CD4-positive, alpha-beta T cell treated with Interleukin-2 at 100 ng/mL for 4 hours (primary cell): ENCODE data around the gene BICD2.
"Not testable (repeated sequence)": the region's sequence is repeated elsewhere in the genome, so short reads cannot be mapped to it uniquely, and the experiment has no call there.

Source experiments
- DNase-seq: peaks from one replicate; pipeline ENCODE4 v3.0.0-alpha.2; 2020; ENCODE audit warnings: low spot score

The BICD2 gene

DNA sequence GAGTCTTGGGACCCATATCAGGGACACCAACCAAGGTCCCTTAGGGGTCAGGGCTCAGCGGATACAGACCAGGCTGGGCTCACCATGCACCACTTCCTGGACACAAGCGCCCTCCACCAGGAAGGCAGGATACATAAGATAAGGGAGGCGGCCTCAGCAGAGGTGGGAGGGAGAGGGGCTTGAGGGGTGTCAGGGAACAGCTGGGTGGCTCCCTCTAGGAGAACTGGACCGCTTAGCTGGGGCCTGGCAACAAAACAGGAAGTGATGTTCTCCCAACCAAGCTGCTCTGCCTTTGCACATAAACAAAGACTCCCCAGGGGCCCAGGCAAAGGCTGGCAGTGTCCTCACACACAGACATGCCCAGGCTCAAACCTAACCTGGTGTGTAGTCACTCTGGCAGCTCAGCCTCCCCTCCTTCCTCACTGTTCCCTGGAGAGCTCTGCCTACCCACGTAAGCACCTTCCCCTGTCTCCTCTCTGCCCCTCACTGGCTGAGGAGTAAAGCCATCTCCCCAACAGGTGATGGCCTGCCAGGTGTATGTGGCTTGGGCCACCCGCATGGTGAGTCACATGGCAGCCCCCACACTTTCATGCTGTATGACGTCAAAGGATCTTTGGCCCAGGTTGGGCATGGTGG is 5.8 kb upstream of the BICD2 start:
- no peak for DNase-seq

DNA sequence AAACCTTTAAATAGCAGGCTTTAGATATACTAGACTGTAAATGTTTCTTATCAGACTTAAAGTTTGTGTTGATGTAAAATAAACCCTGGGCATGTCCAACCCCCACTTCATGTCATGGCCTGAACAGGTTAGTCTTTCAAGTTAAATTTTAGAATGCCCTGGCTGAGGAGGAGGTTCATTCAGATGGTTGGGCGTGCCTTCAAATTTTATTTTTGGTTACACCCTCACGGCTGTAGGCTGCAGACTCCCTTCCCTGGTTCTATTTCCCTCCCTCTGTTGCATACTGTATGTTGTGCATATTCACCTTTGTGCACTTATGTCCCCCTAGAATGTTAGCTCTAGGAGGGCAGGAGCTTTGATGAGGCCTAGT is 5.3 kb upstream of the BICD2 start:
- DNase-seq, result no peak

DNA sequence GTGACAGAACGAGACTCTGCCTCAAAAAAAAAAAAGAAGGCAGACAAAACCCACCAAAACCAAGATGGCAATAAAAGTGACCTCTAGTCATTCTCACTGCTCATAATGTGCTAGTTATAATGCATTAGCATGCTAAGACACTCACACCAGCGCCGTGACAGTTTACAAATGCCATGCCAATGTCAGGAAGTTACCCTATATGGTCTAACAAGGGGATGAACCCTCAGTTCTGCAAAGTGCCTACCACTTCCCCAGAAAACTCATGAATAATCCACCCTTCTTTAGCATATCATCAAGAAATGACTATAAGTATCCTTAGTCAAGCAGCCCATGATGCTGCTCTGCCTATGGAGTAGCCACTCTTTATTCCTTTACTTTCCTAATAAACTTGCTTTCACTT is 4.7 kb upstream of the BICD2 start:
- no peak for DNase-seq

DNA sequence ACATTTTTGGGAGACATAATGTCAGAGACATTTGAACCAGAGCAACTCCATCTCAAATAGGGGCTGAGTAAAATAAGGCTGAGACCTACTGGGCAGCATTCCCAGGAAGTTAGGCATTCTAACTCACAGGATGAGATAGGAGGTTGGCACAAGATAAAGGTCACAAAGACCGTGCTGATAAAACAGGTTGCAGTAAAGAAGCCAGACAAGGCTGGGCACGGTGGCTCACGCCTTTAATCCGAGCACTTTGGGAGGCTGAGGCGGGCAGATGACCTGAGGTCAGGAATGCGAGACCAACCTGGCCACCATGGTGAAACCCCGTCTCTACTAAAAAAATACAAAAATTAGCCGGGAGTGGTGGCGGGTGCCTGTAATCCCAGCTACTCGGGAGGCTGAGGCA is 4.2 kb upstream of the BICD2 start:
- DNase-seq, result not testable (repeated sequence)

DNA sequence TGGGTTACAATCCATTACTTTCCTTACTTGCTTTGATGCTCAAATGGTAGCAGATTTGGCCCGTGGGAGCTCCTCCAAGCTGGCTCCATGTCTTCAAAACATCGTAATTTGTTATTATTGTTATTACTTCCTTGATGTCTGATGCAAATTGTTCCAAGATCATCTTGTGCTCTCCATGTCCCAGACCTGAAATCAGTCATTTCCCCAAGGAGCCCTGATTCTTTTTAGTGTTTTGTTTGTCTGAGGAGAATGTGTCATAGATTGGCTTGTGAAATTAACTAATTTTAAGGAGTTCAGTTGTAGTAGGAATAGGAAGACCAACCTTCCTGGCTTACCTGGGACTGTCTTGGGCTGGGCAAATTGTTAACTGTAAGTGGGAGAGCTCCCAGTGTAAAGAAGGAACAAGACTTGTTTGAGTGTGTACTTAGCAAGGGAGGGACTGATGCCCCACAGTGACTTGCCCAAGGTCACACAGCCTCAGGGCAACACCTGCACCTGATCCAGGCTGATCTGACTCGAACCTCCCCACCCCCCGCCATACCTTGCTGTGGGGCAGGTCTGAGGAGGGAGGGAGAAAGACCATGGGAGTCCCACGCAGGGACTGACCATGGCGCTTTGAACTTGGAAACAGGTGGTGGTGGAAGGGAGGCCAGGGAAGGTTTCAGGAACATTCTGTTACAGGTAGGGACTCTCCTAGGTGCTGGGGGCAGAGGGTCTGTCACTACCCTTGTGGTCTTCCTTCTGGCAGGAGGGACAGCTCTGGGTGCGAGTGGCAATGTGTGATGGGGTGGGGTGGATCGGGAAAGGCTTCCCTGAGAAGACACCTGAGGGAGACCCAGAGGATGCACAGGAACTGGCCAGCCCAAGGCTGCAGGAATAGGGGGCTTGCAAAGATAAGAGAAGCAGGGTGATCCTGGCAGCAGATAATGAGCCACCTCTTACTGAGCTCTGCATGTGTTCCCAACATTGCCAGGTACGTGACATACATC is 2.7 kb upstream of the BICD2 start:
- DNase-seq, result no peak

DNA sequence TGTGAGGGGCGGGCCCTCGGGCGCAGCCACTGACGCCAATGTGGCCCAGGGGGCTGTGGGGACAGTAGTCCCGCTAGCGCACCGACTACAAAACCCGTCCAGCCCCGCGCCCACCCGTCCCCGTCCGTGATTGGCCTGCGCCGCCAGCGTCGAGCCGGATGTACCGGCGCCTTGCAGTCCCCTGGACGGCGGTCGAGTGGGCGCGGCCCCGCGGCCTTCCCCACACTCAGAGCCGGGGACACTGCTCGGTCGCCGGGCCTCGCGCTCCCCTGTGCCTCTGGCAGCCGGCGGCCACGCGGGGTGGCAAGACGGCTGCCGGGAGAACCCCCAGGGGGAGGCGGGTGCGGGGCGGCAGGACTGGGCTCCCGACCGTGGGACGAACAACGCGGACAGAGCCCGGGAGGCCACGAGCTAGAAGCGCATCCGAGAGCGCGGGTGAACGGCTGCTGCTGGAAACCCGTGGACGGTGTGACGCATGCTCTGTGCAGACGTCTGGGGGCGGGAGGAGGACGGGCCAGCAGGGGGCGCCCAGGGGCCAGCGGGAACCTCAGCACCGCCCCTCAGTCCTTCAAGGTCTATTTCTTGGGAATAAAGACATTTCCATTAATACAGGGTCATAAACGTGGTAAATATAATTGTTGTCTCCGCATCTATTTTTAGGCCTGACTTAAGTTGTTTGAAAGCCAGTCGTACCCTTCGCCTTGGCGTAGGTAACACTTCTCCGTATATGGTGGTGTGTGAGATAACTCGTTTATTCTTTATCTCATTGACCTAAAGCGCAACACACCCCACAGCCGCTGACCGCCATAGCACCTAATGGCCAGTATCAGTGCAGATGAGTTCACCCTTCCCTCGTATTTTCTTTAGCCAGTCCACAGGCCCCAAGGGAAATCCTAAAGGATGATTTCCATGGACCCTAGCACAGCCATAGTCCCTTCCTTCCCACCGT is 629 bp upstream of the BICD2 start:
- peak; percentile 98 for DNase-seq

DNA sequence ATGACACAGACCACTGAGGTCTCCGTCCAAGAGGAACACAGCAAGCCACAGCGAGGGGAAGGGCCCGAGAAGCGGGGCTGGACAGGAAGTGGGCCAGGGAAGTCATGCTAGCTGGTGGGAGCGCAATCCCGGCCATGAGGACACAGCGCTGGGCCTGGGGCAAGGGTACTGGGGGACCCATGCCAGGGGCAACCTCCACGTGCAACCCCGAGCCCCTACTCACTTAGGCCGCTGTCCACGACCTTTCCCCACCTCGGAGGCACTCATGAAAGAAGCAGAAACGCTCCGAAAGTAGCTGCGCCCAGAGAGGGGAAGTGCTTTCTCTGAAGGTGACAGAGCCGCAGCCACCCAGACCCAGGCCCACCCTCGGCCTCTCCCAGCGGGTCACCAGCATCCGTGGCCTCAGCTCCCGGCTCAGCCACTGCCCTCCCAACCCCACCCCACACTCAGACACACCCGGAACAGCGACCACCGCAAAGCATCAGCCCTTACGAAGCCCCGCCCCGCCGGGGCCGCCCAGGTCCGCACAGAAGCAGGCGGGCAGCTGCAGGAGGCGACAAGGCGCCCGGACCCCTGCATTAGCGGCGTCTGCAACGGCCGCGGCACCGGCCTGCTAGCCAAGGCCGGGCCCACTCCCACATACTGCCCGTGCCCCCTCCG is 782 bp downstream of the BICD2 start:
- DNase-seq, result peak; percentile 8

DNA sequence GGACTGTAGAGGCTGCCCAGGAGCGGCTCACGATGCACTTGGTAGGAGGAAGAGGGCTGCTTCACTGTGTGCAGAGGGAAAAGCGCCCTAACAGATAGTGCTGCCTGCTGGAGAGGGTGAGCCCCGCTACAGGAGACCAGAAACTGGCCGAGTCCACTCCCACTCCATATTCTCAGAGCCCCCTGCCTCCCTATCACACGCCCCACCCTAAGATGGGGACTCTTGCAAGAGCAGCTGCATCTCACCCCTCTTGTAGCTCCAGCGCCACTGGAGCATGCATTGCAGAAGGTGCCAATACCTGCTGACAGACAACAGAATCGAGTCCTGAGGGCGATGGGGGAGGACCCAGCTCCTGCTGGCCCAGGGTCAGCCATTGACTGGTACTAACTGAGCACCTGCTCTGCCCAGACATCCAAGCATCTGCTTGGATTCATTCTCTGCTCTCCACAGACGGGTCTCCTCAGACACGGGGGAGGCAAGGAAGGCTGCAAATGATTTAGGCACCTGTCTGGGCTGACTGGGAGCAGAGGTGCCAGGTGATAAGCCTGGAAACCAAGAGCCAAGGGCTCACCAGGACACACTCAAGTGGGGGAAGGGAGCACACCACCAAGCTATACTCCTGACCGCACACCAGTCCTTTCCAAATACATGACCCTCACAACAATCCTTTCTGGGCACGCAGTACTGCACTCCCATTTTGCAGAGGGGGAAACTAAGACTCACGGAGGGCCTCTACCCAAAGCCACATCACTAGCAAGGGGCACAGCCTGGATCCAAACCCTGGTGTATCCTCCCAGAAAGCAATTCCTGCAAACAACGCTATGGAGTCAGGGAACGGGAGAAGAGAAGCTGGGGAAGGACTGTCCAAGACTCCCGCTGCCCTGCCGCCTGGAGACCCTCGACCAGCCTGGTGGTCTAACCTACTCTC is 1.6 kb downstream of the BICD2 start:
- no peak for DNase-seq

DNA sequence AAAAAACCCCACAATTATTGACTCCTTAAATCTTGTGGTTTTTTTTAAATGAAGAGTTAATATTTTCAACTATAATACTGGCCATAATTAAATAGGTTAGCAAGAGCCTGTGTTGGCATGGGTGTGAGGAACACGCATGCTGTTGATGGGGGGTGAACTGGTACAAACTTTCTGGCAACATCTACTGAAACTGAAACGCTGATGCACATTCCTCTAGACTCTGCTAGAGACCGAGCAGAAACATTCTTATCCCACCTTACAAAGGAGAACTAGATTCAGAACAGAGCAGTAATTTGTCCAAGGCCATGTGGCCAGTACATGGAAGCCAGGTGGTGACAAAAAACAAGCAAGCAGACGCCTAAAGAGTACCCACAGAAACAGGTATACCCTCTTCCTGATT is 2.4 kb downstream of the BICD2 start:
- no peak for DNase-seq

DNA sequence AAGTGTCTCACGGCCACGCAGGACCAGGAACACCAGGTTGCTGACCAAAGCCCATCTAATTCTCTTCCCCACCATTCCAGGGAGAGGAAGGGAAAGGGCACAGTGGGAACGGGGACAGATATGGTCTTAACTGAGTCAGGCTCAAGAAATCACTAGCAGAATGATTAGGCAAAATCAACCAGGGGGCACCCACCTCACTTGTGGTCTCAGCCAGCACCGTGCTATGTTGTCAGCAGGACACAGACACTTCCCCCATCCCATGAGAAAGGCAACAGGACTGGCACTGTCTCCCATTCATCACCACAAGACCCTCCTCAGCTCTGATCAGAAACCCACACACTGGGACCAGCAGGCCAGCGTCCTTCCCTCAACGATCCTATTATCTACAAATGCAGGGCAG is 2.9 kb downstream of the BICD2 start:
- DNase-seq, result no peak

DNA sequence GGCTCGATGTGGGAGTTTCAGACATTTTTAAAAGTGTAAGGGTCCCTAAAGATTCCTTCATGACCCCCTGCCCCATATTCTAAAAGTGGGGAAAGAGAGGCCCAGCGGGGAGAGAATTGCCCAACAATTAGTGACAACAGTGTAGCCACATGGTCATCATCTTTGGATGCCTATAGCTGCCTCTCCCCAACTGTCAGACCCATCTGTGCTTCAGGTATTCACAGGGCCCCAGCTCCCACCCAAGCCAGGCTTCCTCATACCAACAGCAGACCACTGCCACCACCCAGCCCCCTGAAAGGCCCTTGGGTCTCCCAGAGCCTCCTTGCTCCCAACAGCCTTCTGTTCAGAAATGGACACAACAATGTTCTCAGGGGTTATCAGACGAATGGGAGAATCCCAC is 4.1 kb downstream of the BICD2 start:
- DNase-seq, result no peak

DNA sequence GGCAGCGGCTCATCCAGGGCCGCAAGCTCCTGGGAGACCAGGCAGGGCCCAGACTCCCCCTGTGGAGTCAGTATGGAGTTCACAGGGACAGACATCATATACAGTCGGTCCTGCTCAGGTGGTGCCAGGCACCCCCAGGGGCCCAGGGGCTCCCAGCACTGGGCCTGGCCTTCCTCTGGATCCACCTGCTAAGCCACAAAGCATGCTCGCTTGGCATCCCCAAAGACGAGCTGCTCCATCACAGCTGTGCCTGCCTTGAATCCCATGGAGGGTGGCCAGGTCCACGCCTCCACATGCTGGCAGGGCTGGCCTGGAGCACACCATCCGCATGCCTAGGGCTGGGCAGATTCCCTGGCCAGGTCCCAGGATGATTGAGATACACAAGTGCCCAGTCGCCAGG is 4.6 kb downstream of the BICD2 start:
- no peak for DNase-seq

DNA sequence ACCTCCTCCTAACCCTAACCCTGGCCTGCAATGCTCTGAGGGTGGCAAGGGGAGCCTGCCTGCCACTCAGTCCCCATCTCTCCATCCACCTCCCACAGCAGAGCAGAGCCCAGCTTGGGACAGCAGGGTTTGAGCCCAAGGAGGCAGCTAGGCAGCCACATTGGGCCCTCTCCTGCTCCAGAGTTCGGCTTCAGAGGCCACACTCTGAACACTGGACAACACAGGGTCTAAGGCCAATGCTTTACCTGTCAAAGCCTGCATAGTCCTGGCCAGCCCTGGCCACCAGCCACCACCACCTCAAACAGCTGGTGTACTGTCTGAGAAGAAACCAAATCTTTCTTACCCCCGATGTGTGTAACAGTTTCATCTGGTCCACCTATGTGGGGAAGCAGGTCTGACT is 5.2 kb downstream of the BICD2 start:
- no peak for DNase-seq

DNA sequence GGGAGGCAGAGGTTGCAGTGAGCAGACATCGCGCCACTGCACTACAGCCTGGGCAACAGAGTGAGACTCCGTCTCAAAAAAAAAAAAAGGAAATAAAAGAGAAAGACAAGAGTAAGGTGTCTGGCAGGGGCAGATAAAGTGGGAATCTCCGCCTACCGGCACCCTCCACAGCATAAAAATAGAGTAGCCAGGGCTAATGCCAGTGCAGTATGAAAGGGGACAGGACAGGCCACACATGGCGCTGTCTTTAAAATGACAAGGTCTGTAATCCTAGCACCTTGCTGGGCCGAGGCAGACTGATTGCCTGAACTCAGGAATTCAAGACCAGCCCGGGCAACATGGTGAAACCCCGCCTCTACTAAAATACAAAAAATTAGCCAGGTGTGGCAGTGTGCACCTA is 7.8 kb downstream of the BICD2 start:
- DNase-seq, result no peak

DNA sequence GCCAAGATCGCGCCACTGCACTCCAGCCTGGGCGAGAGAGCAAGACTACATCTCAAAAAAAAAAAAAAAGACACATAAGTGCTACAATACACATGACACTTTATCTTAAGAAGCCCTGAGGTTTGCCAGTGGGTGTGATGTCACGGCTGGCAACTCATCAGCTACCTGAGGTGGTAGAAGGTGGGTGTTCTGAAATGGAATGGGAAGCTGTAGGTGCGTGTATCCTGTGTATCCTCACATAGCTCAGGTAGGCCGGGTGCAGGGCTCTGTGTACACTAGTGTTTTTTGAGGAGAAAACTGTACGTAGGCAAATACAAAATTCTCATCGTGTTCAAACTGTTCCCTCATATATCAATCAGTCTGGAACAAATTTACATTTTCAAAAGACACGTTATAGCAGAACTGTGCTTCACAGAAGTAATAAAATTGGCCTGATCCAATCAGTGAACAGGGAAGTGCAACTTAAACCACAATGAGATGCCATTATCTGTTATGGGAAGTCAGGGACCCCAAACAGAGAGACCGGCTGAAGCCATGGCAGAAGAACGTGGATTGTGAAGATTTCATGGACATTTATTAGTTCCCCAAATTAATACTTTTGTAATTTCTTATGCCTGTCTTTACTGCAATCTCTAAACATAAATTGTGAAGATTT is 10.4 kb downstream of the BICD2 start:
- DNase-seq, result no peak

DNA sequence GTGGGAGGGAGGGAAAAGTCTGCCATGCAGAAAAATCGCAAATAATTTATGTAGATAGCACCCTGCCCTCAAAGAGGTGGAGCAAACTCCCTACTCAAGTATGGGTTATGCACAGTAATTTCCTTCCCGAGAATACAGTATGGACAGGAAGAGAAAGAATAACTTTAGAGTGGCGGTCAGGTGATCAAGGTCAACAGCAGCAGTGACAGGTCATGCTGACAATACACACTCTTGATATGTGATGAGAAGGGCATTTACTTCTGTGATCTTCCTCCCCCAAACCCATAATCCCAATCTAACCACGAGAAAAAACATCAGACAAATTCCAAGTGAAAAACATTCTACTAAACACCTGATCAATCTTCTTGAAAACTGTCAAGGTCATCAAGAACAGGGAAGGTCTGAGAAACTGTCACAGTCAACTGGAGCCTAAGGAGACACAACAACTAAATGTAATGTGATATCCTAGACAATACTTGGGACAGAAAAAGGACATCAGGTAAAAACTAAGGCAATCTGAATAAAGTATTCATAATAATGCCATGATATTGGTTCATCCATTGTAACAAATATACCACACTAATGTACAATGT is 11.7 kb downstream of the BICD2 start:
- no peak for DNase-seq

DNA sequence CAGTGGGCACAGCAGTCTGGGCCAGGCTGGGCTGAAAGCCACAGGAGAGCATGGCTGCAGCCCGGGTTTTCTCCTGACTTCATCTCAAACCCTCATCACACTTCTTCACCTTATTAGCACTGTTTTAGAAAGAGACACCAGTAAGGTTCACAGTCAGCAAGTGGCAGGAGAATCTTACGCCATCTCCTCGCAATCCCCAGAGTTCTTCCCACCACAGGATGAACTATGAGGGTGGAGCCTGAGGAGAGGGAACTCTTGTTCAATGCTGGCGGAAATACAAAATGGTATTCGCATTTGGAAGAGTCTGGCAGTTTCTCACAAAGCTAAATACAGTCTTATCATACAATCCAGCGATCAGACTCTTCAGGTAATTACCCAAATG is 14.7 kb downstream of the BICD2 start:
- DNase-seq, result no peak

DNA sequence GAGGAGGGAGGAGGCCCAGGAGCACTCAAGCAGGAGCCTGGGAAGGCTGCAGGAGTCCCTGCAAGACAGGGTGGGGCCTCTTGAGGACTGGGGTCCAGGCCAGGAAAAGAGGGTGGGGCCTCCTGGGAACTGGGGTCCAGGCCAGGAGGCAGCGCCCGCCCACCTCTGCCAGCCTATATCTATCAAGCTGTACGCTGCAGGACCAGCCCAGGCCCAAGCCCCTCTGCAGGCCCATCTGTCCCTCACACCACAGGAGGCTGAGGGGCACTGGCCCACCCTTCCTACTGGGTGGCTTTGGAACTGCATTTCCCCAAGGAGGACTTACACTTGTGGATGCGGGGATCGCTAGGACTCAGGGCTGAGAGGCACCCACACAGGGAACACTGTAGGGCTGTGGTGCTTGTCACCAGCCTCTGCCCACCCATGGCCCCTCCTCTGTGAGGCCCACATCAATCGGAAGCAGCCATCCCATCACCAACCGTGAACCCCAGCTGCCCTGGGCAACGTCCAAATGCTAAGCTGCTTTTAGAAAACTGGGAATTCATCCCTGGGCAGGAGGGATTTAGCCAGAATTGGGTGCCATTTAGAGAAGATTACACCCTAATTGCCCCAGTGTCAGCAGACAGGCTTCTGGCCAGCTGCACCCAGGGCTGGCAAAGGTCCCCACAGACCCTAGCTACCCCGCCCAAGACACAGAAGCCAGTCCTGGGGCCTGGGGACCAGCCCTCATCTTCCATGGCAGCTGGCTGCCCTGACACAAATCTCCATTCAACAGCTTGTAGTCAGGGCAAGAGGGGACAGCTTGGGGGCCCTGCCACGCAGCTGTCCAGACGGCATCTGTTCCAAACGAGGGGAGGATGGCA is 15.3 kb downstream of the BICD2 start:
- DNase-seq, result no peak

DNA sequence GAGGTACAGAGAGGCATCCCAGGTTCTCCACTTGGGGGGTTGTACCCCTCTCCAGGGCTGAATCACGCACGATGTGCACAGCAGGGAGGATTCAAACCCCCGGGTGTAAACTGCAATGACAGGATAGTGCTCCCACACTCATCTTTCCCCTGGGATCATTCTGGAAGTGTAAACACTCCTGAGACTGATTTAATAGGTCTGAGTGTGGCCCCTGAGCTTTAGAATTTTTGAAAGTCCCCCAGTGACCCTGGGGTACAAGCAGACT is 16.5 kb downstream of the BICD2 start:
- no peak for DNase-seq
